HCT116 (cell line): ENCODE results near the gene AHRR. TPM values are rescaled to one million over a fixed set of nuclear protein-coding genes. Genes with fewer than 3 reads are reported as not detected.
A peak's percentile ranks its signal among the peaks of the same experiment; 100 is the strongest.
"Not testable (repeated sequence)": the region's sequence is repeated elsewhere in the genome, so short reads cannot be mapped to it uniquely, and the experiment has no call there.

Source experiments
- ATAC-seq: fragments of 200-7000 bp; cut with Tn5 transposase; 2 replicates; pipeline ENCODE4 v1.9.1; 2020; ENCODE audit warnings: mild to moderate bottlenecking, moderate library complexity
- BruUV-seq: library from RNA; stranded (reverse); fragments of 400-500 nt; replicated peaks from 2 replicates; lab custom pipeline; 2021; lab: Mats Ljungman, UMichigan
- CTCF ChIA-PET: fragments of 300-600 bp; sonication (Branson Sonifier 250); formaldehyde crosslinking; loops from one replicate; lab custom pipeline; 2021; ENCODE audit warnings: antibody characterized with exemption; lab: Charles Lee
- POLR2A ChIA-PET: fragments of 300-600, 350-600 bp; sonication (Branson Sonifier 250); formaldehyde crosslinking; loops from one replicate; lab custom pipeline; 2021; ENCODE audit warnings: antibody characterized with exemption; lab: Charles Lee
- RAD21 ChIA-PET, 2 experiments: fragments of 300-600 bp; sonication (Branson Sonifier 250); formaldehyde crosslinking; loops; one replicate each; lab custom pipeline; 2023; ENCODE audit warnings: low total read pairs in 2 of 2; ENCODE audit not compliant: uncharacterized antibody in 2 of 2, unreplicated experiment in 2 of 2, low non-redundant PET in 1 of 2; lab: Charles Lee
- DNase-seq: peaks from one replicate; pipeline ENCODE4 v3.0.0-alpha.2; 2010; ENCODE audit warnings: low read depth, low spot score
- H2AFZ ChIP-seq: fragments of 200-600 bp; shearing (Covaris generic), sonication (generic); 2 replicates; pipeline ENCODE4 v1.6.1; 2017; ENCODE audit warnings: low read depth, mixed run types, mixed read lengths, antibody characterized with exemption, low read length; ENCODE audit not compliant: poor library complexity, severe bottlenecking
- H3K27ac ChIP-seq: 2 replicates; pipeline ENCODE4 v1.5.1; 2012; ENCODE audit warnings: low read depth, low read length
- H3K27me3 ChIP-seq: fragments of 200-600 bp; sonication (generic); 2 replicates; pipeline ENCODE4 v1.6.1; 2016; ENCODE audit warnings: mixed run types, low read length, mixed read lengths; ENCODE audit not compliant: insufficient read depth
- H3K36me3 ChIP-seq, 2 experiments: fragments of 200-500 bp in 1 of 2; fragments of 200-600 bp in 1 of 2; sonication (Bioruptor generic) in 1 of 2; sonication (generic) in 1 of 2; 2 replicates each; pipeline versions ENCODE4 v1.5.1 to v1.6.1; 2014 to 2016; ENCODE audit warnings: low read length in 2 of 2, inconsistent platforms in 1 of 2, mixed read lengths in 1 of 2, mixed run types in 1 of 2; ENCODE audit not compliant: insufficient read depth in 2 of 2, control insufficient read depth in 1 of 2
- H3K4me1 ChIP-seq, 2 experiments: fragments of 200-600 bp in 1 of 2; sonication (generic) in 1 of 2; 2 replicates each; pipeline versions ENCODE4 v1.5.1 to v1.6.1; 2012 to 2017; ENCODE audit warnings: low read length in 2 of 2, inconsistent platforms in 1 of 2, mild to moderate bottlenecking in 1 of 2, mixed read lengths in 1 of 2, mixed run types in 1 of 2, moderate library complexity in 1 of 2; ENCODE audit not compliant: insufficient read depth in 2 of 2, control insufficient read depth in 1 of 2
- H3K4me2 ChIP-seq: fragments of 200-600 bp; sonication (generic); 2 replicates; pipeline ENCODE4 v1.6.1; 2017; ENCODE audit warnings: mixed run types, low read length, mixed read lengths
- H3K4me3 ChIP-seq, 2 experiments: fragments of 200-600 bp in 1 of 2; sonication (generic) in 1 of 2; replicated peaks in 1 of 2; 2 replicates each; pipeline ENCODE4 v1.5.1; 2011 to 2016; ENCODE audit warnings: low read length in 2 of 2, control low read depth in 1 of 2, low read depth in 1 of 2, mild to moderate bottlenecking in 1 of 2, mixed read lengths in 1 of 2, mixed run types in 1 of 2
- H3K79me2 ChIP-seq: fragments of 200-600 bp; sonication (generic); 2 replicates; pipeline ENCODE4 v1.6.1; 2017; ENCODE audit warnings: mild to moderate bottlenecking, mixed run types, low read length, moderate library complexity, mixed read lengths; ENCODE audit not compliant: insufficient read depth
- H3K9ac ChIP-seq: fragments of 200-600 bp; sonication (generic); 2 replicates; pipeline ENCODE4 v1.6.1; 2016; ENCODE audit warnings: low read length, mixed read lengths
- H3K9me2 ChIP-seq: fragments of 200-600 bp; sonication (generic), shearing (Covaris generic); 2 replicates; pipeline ENCODE4 v1.6.1; 2017; ENCODE audit warnings: mixed run types, mild to moderate bottlenecking, moderate library complexity; ENCODE audit not compliant: insufficient read depth
- H3K9me3 ChIP-seq, 2 experiments: fragments of 200-500 bp in 1 of 2; fragments of 200-600 bp in 1 of 2; sonication (Bioruptor generic) in 1 of 2; sonication (generic) in 1 of 2; 2 replicates each; pipeline ENCODE4 v1.6.1; 2014 to 2017; ENCODE audit warnings: low read length in 2 of 2, mixed read lengths in 2 of 2, inconsistent platforms in 1 of 2, low read depth in 1 of 2, mild to moderate bottlenecking in 1 of 2, mixed run types in 1 of 2, moderate library complexity in 1 of 2; ENCODE audit not compliant: control insufficient read depth in 1 of 2, insufficient read depth in 1 of 2
- H4K20me1 ChIP-seq: fragments of 200-600 bp; sonication (generic), shearing (Covaris generic); 2 replicates; pipeline ENCODE4 v1.6.1; 2017; ENCODE audit warnings: mixed run types, mild to moderate bottlenecking, moderate library complexity; ENCODE audit not compliant: insufficient read depth
- CBX3 ChIP-seq: IDR thresholded peaks from 2 replicates; pipeline ENCODE4 v1.6.1; 2012; ENCODE audit warnings: low read depth
- CEBPB ChIP-seq: IDR thresholded peaks from 2 replicates; pipeline ENCODE4 v1.6.1; 2012; ENCODE audit warnings: low read depth
- CTCF ChIP-seq, 3 experiments: fragments of 200-600 bp in 1 of 3; sonication (generic) in 1 of 3; IDR thresholded peaks in 2 of 3; conservative IDR thresholded peaks in 1 of 3; 2 replicates each; pipeline ENCODE4 v1.5.1; 2012 to 2017; ENCODE audit warnings: low read depth in 2 of 3, low read length in 2 of 3, antibody characterized with exemption in 1 of 3, borderline replicate concordance in 1 of 3, control low read depth in 1 of 3, mild to moderate bottlenecking in 1 of 3, mixed read lengths in 1 of 3, mixed run types in 1 of 3, moderate library complexity in 1 of 3; ENCODE audit not compliant: insufficient read depth in 1 of 3
- intact Hi-C: fragments of 100-400 bp; cut with micrococcal nuclease; formaldehyde crosslinking; loops from 2 replicates; pipeline ENCODE4 v1.10.0; 2022
- total RNA-seq: library from RNA; stranded (reverse); gene quantifications from one replicate; pipeline ENCODE4 v1.2.1, GENCODE V29; 2021; ENCODE audit not compliant: unreplicated experiment

Gene AHRR
- total RNA-seq, 1 experiment from 2014 or later = 12.7 TPM

- Histone ChIP-seq H3K4me1 (peaks cover 16 to 52% of the 10 kb centered on the region in 2 experiments; a peak in 3 of 4 replicates), H4K20me1 (no peaks in the 10 kb centered on the region), H3K9me3 (no peaks in the 10 kb centered on the region), H3K36me3 (no peaks in the 10 kb centered on the region), H3K9ac (no peak overlapping the region), H3K79me2 (no peaks in the 10 kb centered on the region), H3K4me2 (no peak overlapping the region), H2AFZ (no peak overlapping the region), H3K27ac (no peak overlapping the region), H3K27me3 (no peaks in the 10 kb centered on the region), H3K4me3 (no peak overlapping the region), H3K9me2 (no peaks in the 10 kb centered on the region)
- no TSS peak for BruUV-seq
- POLR2A ChIA-PET = no interaction called here
- TF ChIP-seq CBX3 (no peak), CTCF (IDR thresholded peaks at IDR 0.05 in 2 of 3, conservative IDR thresholded peaks at IDR 0.05 in 1 of 3; ENCODE audit: borderline replicate concordance in 1 of 3, insufficient read depth in 1 of 3, low read depth in 2 of 3, low read length in 2 of 3) (no peak), CEBPB (no peak)
- RAD21 ChIA-PET = no interaction called here
- CTCF ChIA-PET = no interaction called here
- ATAC-seq (no peak), DNase-seq (no peak)
- intact Hi-C loops = no loop called here
Observed at GRCh38 chr5:411728-412127, 90.2 kb downstream of the AHRR start.

GRCh38 chr5:414991-415927 lies 93.7 kb downstream of the AHRR start:
- Histone ChIP-seq H3K27ac (peak overlapping the region; percentile 24; the same call in 1 of the 2 replicates), H3K4me1 (peaks cover 16 to 36% of the 10 kb centered on the region in 2 experiments; a peak in 3 of 4 replicates)
- H4K20me1 ChIP-seq, H3K27me3 ChIP-seq, H3K9ac ChIP-seq, H2AFZ ChIP-seq, BruUV-seq, H3K4me3 ChIP-seq, RAD21 ChIA-PET, H3K79me2 ChIP-seq, H3K36me3 ChIP-seq, H3K9me2 ChIP-seq, H3K9me3 ChIP-seq, intact Hi-C loops, H3K4me2 ChIP-seq, DNase-seq, ATAC-seq: not testable (repeated sequence)
- ChIA-PET CTCF (interaction anchor here (0.8 to 2.5 kb wide), 8 partner anchors 10 to 98 kb away, joined by 3 to 18 read pairs (median 6); partner anchors contain the start of gene EXOC3), POLR2A (interaction anchor here (0.8 kb wide), 2 partner anchors 9 to 15 kb away, joined by 3 read pairs; no protein-coding TSS in a partner anchor)
